ENCODE measurements around the gene SLC22A24.
A peak's percentile ranks its signal among the peaks of the same experiment; 100 is the strongest.
"Not testable (repeated sequence)": the region's sequence is repeated elsewhere in the genome, so short reads cannot be mapped to it uniquely, and the experiment has no call there.

SLC22A24 gene

GRCh38 chr11:63144121-63144520 is at the start of gene SLC22A24:
SLC22A24 (minus strand) TSS chr11:63144221; CDS start chr11:63143779, 442 bp downstream.
- no peak for DNase-seq

- DNase-seq = no peak
Observed at GRCh38 chr11:63180536-63180935, 36.5 kb upstream of the SLC22A24 start.

GRCh38 chr11:63179432-63180041 is 35.5 kb upstream of the SLC22A24 start:
- DNase-seq = no peak

- no peak for DNase-seq
Observed at GRCh38 chr11:63177872-63178271, 33.9 kb upstream of the SLC22A24 start.

DNA sequence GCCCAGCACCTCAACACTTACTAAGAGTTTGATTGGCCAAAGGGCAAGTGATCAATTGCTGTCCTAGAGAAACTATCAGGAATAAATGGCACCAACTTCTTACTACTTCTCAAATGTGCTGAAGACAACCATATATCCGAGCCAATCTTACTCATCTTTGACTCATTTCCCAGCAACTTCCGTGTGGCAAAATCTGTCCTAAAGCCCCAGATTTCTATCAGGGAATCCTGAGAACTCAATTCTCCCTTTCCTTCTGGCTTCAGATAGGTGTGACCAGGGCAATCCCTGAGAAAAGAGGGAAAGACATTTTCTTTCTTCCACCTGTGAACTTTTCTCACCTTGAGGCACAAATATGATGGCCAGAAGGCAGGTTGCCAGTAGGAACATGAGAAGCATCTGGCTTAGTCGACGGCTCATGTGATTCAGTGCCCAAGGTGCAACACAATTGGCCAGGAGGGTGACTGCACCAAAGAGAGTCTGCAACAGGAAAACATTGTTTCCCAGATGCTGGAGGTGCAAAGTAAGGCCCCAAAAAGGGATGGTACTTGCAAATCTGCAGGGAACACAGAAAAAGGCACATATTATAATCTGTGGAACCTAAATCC is 21.8 kb upstream of the SLC22A24 start:
- peak; percentile 10 for DNase-seq

DNA sequence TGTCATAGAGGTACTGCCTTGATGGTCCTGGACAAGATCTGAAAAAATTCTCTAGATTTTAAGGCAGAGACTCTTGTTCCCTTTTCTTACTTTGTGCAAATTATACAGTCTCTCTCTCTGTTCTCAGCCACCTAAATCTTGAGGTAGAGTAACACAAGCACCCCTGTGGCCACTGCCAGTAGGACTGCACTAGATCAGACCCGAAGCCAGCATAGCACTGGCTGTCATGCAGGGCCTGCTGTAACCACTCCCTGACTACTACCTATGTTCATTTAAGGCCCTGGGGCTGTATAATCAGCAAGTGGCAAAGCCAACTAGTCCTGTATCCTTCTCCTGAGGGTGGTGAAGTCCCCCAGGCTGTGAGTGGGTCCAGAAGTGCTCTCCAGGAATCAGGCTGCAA is 11.8 kb upstream of the SLC22A24 start:
- DNase-seq = no peak

GRCh38 chr11:63146581-63146980 is 2.6 kb upstream of the SLC22A24 start:
- no peak for DNase-seq

DNA sequence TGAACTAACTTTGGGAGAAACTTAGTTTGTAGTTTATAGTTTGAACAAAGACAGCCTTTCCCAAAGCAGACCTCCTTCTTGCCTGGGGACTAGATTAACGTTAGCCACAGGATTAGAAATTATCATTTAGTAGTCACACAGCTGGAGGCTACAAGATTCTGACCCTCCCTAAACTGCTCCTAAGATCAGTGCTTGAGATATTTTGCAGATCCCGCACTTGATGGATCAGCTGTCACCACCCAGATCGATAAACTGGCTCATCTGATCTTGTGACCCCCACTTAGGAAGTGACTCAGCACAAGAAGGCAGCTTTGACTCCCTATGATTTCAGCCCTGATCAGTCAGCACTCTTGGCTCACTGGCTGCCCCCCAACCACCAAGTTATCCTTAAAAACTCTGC is 1.6 kb downstream of the SLC22A24 start:
- no peak for DNase-seq

DNA sequence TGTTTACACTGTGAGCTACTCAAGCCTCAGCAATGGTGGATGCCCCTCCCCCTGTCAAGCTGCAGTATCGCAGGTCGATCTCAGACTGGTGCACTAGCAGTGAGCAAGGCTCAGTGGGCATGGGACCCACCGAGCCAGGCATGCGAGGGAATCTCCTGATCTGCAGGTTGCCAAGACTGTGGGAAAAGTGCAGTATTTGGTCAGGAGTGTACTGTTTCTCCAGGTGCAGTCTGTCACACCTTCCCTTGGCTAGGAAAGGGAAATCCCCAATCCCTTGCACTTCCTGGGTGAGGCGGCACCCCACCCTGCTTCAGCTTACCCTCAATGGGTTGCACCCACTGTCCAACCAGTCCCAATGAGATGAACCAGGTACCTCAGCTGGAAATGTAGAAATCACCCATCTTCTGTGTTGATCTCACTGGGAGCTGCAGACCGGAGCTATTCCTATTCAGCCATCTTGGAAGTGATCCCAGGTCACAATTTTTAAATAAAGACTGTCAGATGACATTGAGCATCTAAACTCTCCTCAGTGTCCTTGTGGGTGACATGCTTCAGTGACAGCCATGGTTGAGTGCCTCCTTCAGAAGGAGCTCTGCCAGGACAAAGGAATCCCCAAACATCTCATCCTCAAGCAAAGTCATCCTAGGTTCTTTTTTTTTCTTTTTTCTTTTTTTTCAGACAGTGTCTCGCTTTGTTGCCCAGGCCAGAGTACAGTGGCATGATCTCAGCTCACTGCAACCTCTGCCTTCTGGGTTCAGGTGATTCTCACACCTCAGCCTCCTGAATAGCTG is 10.8 kb downstream of the SLC22A24 start:
- no peak for DNase-seq

DNA sequence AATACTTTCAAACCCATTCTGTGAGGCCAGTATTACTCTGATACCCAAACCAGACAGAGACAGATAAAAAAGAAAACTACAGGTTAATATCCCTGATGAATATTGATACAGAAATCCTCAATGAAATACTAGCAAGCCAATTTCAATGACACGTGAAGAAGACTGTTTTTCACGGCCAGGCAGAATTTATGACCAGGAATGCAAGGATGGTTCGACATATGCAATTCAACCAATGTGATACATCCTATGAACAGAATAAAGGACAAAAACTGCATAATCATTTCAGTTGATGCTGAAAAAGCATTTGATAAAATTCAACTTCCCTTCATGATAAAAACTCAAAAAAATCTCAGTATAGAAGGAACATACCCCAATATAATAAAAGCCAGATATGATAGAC is 44.5 kb downstream of the SLC22A24 start:
- no peak for DNase-seq

DNA sequence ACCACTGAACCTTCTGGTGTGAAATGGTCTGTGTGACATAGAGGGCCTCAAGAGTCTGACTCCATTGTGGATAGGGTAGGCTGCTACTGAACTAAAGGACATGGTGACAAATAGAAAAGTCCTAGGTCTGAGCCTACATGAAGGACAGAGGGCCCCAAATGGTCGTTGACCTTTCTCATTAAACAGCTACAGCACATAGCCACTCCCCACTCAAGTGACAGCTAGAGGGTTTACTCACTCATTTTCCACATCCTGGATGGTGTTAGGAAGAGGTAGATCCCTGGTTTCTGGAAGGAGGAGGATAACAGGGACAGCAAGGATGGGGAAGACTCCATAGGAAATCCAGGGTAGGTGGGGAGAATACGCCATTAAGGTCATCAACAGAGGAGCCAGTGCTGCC is 63.3 kb downstream of the SLC22A24 start:
- no peak for DNase-seq

DNA sequence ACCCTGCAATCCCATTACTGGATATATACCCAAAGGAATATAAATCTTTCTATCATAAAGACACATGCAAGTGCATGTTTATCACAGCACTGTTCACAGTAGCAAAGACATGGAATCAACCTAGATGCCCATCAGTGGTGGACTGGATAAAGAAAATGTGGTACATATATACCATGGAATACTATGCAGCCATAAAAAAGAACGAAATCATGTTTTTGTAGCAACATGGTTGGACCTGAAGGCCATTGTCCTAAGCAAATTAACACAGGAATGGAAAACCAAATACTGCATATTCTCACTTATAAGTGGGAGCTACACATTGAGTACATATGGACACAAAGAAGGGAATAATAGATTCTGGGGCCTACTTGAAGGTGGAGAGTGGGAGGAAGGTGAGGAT is 97.8 kb downstream of the SLC22A24 start:
- DNase-seq = not testable (repeated sequence)

DNA sequence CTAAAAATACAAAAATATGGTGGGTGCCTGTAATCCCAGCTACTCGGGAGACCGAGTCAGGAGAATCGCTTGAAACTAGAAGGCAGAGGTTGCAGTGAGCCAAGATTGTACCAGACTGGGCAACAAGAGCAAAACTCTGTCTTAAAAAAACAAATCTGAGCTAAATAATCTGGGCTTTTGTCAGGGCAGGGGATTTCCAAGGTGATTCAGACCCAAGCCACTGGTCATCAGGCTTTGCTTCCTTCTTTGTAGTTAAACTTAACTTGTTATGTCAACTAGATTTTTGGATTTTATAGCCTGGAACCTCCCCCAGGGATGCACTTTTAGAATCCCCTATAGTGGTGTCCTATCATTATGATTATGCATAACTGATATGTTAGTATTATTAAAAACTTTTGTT is 101.4 kb downstream of the SLC22A24 start:
- no peak for DNase-seq

- no peak for DNase-seq
Observed at GRCh38 chr11:63032457-63032856, 111.6 kb downstream of the SLC22A24 start.
